ENCODE measurements around the gene PCID2.

The PCID2 gene

DNA sequence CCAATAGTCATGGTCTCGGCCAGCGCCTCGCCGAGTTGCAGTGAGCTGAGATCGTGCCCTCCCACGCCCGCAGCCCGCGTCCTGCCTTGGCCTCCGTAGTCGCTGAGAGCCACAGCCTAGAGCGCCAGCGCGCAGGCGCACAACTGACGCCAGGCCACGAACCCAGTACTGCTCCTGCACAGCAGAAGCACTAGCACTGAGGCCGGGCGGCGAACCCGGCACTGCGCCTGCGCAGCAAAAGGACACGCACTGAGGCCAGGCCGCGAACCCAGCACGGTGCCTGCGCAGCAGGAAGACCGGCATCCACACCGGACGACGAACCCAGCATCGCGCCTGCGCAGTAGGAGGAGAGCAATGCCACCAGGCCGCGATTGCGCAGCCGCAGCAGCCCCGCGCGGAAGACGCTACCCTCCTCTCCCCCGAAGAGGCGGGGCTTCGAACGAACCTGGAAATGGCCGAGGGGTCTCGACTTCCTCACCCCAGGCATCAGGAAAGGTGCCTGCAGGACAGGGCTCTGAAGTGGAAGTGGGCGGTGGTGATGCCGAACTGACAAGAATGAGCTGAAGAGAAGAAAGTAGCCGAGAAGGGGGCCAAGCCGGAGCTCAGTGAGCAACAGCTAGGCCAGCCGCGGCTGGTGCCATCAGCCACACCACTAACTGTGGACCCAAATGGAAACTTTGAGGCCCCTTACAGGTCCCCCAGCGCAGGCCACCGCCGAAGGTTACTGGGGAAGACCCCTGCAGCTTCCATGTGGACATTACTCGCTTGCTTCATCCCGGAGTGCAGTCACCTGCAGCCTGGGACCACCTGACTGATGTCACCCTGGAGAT lies 78.3 kb downstream of the PCID2 start:
- no peak overlapping the region for H3K27ac ChIP-seq (ENCODE audit: low read depth, low read length)
- H3F3A ChIP-seq (ENCODE audit: insufficient read depth): no peaks in the 10 kb centered on the region
- TF ChIP-seq EZH2phosphoT487 (conservative IDR thresholded peaks at IDR 0.05; ENCODE audit: low read length): no peak
- TF ChIP-seq, protein P1, sequence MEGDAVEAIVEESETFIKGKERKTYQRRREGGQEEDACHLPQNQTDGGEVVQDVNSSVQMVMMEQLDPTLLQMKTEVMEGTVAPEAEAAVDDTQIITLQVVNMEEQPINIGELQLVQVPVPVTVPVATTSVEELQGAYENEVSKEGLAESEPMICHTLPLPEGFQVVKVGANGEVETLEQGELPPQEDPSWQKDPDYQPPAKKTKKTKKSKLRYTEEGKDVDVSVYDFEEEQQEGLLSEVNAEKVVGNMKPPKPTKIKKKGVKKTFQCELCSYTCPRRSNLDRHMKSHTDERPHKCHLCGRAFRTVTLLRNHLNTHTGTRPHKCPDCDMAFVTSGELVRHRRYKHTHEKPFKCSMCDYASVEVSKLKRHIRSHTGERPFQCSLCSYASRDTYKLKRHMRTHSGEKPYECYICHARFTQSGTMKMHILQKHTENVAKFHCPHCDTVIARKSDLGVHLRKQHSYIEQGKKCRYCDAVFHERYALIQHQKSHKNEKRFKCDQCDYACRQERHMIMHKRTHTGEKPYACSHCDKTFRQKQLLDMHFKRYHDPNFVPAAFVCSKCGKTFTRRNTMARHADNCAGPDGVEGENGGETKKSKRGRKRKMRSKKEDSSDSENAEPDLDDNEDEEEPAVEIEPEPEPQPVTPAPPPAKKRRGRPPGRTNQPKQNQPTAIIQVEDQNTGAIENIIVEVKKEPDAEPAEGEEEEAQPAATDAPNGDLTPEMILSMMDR (IDR thresholded peaks at IDR 0.05; ENCODE audit: insufficient read depth, low read length, poor library complexity, severe bottlenecking): no peak
- no peaks in the 10 kb centered on the region for H3K9me2 ChIP-seq (replicated peaks; ENCODE audit: insufficient read depth, low read length)
- H2AFZ ChIP-seq (ENCODE audit: low read depth, low read length, severe bottlenecking): no peak overlapping the region
- no peaks in the 10 kb centered on the region for H3K36me3 ChIP-seq (ENCODE audit: low read length)
- no peaks in the 10 kb centered on the region for H3K27me3 ChIP-seq (ENCODE audit: low read length)
- no peak overlapping the region for H3K4me2 ChIP-seq (ENCODE audit: low read depth, low read length, poor library complexity, severe bottlenecking)
- no peak overlapping the region for H3K4me3 ChIP-seq (ENCODE audit: insufficient read depth, low read length, poor library complexity, severe bottlenecking)
- no peaks in the 10 kb centered on the region for H3K9me3 ChIP-seq (ENCODE audit: insufficient read depth, low read length)
- no peak overlapping the region for H3K9ac ChIP-seq (ENCODE audit: low read length)
- no peaks in the 10 kb centered on the region for H4K20me1 ChIP-seq (ENCODE audit: low read depth, low read length)
- no peaks in the 10 kb centered on the region for H3K79me2 ChIP-seq (ENCODE audit: insufficient read depth, low read length)

DNA sequence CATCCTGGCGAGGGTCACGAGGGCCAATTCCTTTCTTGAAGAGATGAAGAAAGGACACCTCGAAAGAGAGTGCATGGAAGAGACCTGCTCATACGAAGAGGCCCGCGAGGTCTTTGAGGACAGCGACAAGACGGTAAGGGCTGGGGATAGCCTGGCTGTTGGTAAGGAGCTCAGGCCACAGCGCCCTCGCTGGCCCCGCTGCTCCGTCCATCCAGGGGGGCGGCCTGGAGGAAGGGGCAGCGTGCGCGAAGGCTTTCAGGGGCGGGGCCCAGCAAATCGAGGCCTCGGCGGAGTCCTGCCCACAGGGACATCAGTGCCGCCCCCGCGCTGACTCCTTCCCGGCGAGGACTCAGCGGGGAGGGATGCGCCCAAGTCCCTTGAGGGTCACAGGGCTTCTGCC lies 79.0 kb downstream of the PCID2 start:
- Histone ChIP-seq H3K4me2 (ENCODE audit: low read depth, low read length, poor library complexity, severe bottlenecking) (no peak overlapping the region), H3F3A (ENCODE audit: insufficient read depth) (no peaks in the 10 kb centered on the region), H3K79me2 (ENCODE audit: insufficient read depth, low read length) (no peaks in the 10 kb centered on the region), H3K4me3 (ENCODE audit: insufficient read depth, low read length, poor library complexity, severe bottlenecking) (no peak overlapping the region), H4K20me1 (ENCODE audit: low read depth, low read length) (no peaks in the 10 kb centered on the region), H3K36me3 (ENCODE audit: low read length) (no peaks in the 10 kb centered on the region), H2AFZ (ENCODE audit: low read depth, low read length, severe bottlenecking) (no peak overlapping the region), H3K9me3 (ENCODE audit: insufficient read depth, low read length) (no peaks in the 10 kb centered on the region), H3K9me2 (replicated peaks; ENCODE audit: insufficient read depth, low read length) (no peaks in the 10 kb centered on the region), H3K9ac (ENCODE audit: low read length) (no peak overlapping the region), H3K27ac (ENCODE audit: low read depth, low read length) (no peak overlapping the region), H3K27me3 (ENCODE audit: low read length) (no peaks in the 10 kb centered on the region)
- TF ChIP-seq, protein P1 (IDR thresholded peaks at IDR 0.05; ENCODE audit: insufficient read depth, low read length, poor library complexity, severe bottlenecking): no peak
- no peak for TF ChIP-seq EZH2phosphoT487 (conservative IDR thresholded peaks at IDR 0.05; ENCODE audit: low read length)
